Fibroblast of the aortic adventitia (primary cell): Measurements from ENCODE around the gene C20orf173. TPM values are rescaled to one million over a fixed set of nuclear protein-coding genes. Genes with fewer than 3 reads are reported as not detected.
"Not testable (repeated sequence)": the region's sequence is repeated elsewhere in the genome, so short reads cannot be mapped to it uniquely, and the experiment has no call there.

Experiments used
- DNase-seq: peaks from one replicate; pipeline ENCODE4 v3.0.0-alpha.2; 2010; ENCODE audit warnings: low read depth
- H3K4me3 ChIP-seq: 2 replicates; pipeline ENCODE4 v1.5.1; 2011; ENCODE audit warnings: low read depth, mild to moderate bottlenecking, control low read depth, low read length, moderate library complexity
- total RNA-seq: library from RNA; depleted of rRNA; stranded (reverse); fragments of >200 nt; gene quantifications from 2 replicates; pipeline ENCODE4 v1.2.3, GENCODE V29; 2012; ENCODE audit warnings: low replicate concordance
- TF ChIP-seq, protein P1 (sequence below): IDR thresholded peaks from 2 replicates; pipeline ENCODE4 v1.5.1; 2011; ENCODE audit warnings: mild to moderate bottlenecking, low read length, control low read depth, inconsistent platforms; ENCODE audit not compliant: insufficient read depth

Gene C20orf173
- total RNA-seq, 1 donor, result not detected

DNA sequence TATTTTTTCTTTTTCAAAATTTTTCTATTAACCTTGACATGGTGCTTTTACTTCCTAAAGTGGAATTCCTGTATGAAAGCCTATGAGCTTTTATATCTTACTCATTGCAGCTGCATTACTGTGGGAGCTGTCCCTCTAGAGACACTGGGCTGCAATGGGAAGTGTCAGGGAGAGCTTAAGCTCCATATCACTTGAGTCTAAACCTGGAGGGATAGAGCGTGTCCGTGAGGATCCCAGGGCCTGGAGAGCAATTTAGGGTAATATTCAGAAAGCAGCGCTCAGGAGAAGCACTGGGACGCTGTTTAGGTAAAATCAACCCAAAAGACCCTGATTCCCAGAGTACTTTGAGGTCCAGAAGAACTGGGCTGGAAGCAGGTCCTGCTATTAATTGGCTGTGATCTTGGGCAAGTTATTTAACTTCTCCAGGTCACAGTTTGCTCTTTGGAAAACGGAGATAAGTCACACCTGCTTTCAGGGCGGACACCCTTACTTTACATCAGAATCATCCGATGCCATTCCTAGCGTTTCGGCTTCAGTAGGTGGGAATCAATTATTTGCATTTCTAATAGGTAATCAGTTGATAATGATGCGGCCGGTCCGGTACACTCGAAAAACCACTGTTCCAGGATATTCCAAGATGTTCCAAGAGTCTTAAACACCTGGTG lies 11.8 kb upstream of the C20orf173 start:
- DNase-seq, result no peak

GRCh38 chr20:35539756-35540212 lies 10.3 kb upstream of the C20orf173 start:
- TF ChIP-seq, protein P1, sequence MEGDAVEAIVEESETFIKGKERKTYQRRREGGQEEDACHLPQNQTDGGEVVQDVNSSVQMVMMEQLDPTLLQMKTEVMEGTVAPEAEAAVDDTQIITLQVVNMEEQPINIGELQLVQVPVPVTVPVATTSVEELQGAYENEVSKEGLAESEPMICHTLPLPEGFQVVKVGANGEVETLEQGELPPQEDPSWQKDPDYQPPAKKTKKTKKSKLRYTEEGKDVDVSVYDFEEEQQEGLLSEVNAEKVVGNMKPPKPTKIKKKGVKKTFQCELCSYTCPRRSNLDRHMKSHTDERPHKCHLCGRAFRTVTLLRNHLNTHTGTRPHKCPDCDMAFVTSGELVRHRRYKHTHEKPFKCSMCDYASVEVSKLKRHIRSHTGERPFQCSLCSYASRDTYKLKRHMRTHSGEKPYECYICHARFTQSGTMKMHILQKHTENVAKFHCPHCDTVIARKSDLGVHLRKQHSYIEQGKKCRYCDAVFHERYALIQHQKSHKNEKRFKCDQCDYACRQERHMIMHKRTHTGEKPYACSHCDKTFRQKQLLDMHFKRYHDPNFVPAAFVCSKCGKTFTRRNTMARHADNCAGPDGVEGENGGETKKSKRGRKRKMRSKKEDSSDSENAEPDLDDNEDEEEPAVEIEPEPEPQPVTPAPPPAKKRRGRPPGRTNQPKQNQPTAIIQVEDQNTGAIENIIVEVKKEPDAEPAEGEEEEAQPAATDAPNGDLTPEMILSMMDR, result no peak
- H3K4me3 ChIP-seq, result no peak overlapping the region
- no peak for DNase-seq

More for the DNA sequence above, 11.8 kb upstream of the C20orf173 start:
- peak overlapping the region; percentile 80 for H3K4me3 ChIP-seq
- TF ChIP-seq, protein P1, result no peak

DNA sequence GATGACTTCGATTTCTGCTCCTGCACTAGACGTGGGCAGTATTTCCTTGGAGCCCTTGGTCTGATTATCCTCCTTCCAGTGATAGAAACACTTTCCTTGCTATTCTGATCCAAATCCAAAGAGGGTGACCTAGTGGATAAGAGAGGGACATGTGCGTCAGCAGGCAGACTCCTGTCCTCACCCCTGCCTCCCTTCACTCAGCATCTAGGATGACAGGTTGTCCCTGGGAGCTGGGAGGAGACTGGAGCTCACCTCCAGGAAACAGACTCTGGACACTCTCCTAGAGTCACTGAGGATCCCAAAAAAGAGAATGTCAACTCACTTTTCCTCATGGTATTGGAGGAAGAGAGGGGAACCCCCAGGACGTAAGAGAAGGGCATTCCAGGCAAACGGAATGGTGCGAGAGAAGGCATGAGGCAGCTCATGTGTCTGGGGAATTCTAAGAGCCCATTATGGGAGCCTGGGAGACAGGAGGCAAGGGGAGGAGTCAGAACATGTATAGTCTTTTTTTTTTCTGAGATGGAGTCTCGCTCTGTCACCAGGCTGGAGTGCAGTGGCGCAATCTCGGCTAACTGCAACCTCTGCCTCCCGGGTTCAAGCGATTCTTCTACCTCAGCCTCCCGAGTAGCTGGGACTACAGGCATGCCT lies 2.2 kb downstream of the C20orf173 start:
- no peak for DNase-seq
- TF ChIP-seq, protein P1, result no peak

GRCh38 chr20:35525639-35526038 lies 3.8 kb downstream of the C20orf173 start:
- TF ChIP-seq, protein P1, result no peak
- H3K4me3 ChIP-seq, result no peak overlapping the region
- no peak for DNase-seq

More for the DNA sequence above, 2.2 kb downstream of the C20orf173 start:
- no peak overlapping the region for H3K4me3 ChIP-seq

- DNase-seq, result no peak
- TF ChIP-seq, protein P1, result peak; percentile 72
- H3K4me3 ChIP-seq, result no peak overlapping the region
Observed at GRCh38 chr20:35523298-35523888, 6.1 kb downstream of the C20orf173 start.

- no peak for DNase-seq
- TF ChIP-seq, protein P1, result no peak
- H3K4me3 ChIP-seq, result no peak overlapping the region
Observed at GRCh38 chr20:35518955-35519354, 10.5 kb downstream of the C20orf173 start.

DNA sequence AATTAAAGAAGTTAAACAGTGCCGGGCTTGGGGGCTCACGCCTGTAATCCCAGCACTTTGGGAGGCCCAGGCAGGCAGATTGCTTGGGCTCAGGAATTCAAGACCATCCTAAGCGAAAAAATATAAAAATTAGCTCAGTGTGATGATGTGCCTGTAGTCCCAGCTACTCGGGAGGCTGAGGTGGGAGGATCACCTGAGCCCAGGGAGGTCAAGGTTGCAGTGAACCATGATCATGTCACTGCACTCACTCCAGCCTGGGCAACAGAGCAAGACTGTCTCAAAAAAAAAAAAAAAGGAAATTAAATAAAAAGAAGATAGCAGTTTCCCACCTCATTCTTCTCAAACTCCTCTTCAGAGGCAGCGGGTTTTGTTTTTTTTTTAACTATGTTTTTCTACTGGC lies 11.7 kb downstream of the C20orf173 start:
- DNase-seq, H3K4me3 ChIP-seq: not testable (repeated sequence)
